CD14-positive monocyte (primary cell): ENCODE results near the gene RGN. TPM values are rescaled to one million over a fixed set of nuclear protein-coding genes. Genes with fewer than 3 reads are reported as not detected.

Source experiments
- DNase-seq, 3 donors: peaks; one replicate each; pipeline ENCODE4 v3.0.0-alpha.2; 2011 to 2022
- H2AFZ ChIP-seq: 2 replicates; pipeline ENCODE4 v1.6.0; 2012; ENCODE audit warnings: mild to moderate bottlenecking, low read depth, low read length, inconsistent platforms; ENCODE audit not compliant: insufficient read depth, poor library complexity, severe bottlenecking
- H3K27ac ChIP-seq, 2 donors: 1 replicate in 1 of 2; 2 replicates in 1 of 2; pipeline ENCODE4 v1.5.1; 2012 to 2013; ENCODE audit warnings: low read length in 2 of 2, control low read depth in 1 of 2, inconsistent platforms in 1 of 2, low read depth in 1 of 2, mild to moderate bottlenecking in 1 of 2
- H3K27me3 ChIP-seq, 2 donors: one replicate each; pipeline versions ENCODE4 v1.6.0 to v1.6.1; 2011 to 2013; ENCODE audit warnings: low read length in 2 of 2; ENCODE audit not compliant: control insufficient read depth in 2 of 2, insufficient read depth in 2 of 2
- H3K36me3 ChIP-seq, 2 donors: replicated peaks in 1 of 2; 1 replicate in 1 of 2; 2 replicates in 1 of 2; pipeline versions ENCODE4 v1.5.1 to v1.6.1; 2012 to 2013; ENCODE audit warnings: low read length in 2 of 2, control low read depth in 1 of 2, inconsistent platforms in 1 of 2, mild to moderate bottlenecking in 1 of 2; ENCODE audit not compliant: insufficient read depth in 2 of 2, control insufficient read depth in 1 of 2
- H3K4me1 ChIP-seq, 2 donors: 1 replicate in 1 of 2; 2 replicates in 1 of 2; pipeline versions ENCODE4 v1.5.1 to v1.6.1; 2012 to 2013; ENCODE audit warnings: low read length in 2 of 2, control low read depth in 1 of 2, inconsistent platforms in 1 of 2, mild to moderate bottlenecking in 1 of 2, moderate library complexity in 1 of 2; ENCODE audit not compliant: insufficient read depth in 2 of 2, control insufficient read depth in 1 of 2
- H3K4me2 ChIP-seq: replicated peaks from 2 replicates; pipeline ENCODE3; 2012; ENCODE audit warnings: low read length, moderate library complexity, mild to moderate bottlenecking; ENCODE audit not compliant: poor library complexity, severe bottlenecking; ENCODE audit errors: extremely low read depth
- H3K4me3 ChIP-seq, 3 experiments: fragments of 200-600 bp in 1 of 3; sonication (generic) in 1 of 3; replicated peaks in 1 of 3; 1 replicate in 2 of 3; 2 replicates in 1 of 3; pipeline ENCODE4 v1.5.1; 2011 to 2013; ENCODE audit warnings: low read length in 3 of 3, mild to moderate bottlenecking in 3 of 3, control low read depth in 2 of 3, low read depth in 2 of 3, inconsistent platforms in 1 of 3, moderate library complexity in 1 of 3
- H3K79me2 ChIP-seq: 2 replicates; pipeline ENCODE4 v1.6.0; 2012; ENCODE audit warnings: mild to moderate bottlenecking, control low read depth, inconsistent platforms, low read length, moderate library complexity; ENCODE audit not compliant: insufficient read depth
- H3K9ac ChIP-seq: 2 replicates; pipeline ENCODE4 v1.6.0; 2017; ENCODE audit warnings: low read length, mild to moderate bottlenecking; ENCODE audit not compliant: insufficient read depth, poor library complexity, severe bottlenecking
- H3K9me3 ChIP-seq, 2 donors: replicated peaks in 1 of 2; 1 replicate in 1 of 2; 2 replicates in 1 of 2; pipeline versions ENCODE4 v1.5.1 to v1.6.1; 2012 to 2013; ENCODE audit warnings: low read length in 2 of 2, control low read depth in 1 of 2; ENCODE audit not compliant: control insufficient read depth in 1 of 2, insufficient read depth in 1 of 2
- H4K20me1 ChIP-seq: 2 replicates; pipeline ENCODE4 v1.6.0; 2012; ENCODE audit warnings: mild to moderate bottlenecking, low read length, control low read depth, moderate library complexity; ENCODE audit not compliant: insufficient read depth
- H3K27ac Mint-ChIP-seq, 7 donors: one replicate each; pipeline ENCODE4 v1.8.0; 2020; ENCODE audit warnings: mild to moderate bottlenecking in 7 of 7, mixed read lengths in 7 of 7, moderate library complexity in 6 of 7, inconsistent platforms in 2 of 7
- H3K27me3 Mint-ChIP-seq, 3 donors: one replicate each; pipeline ENCODE4 v1.8.0; 2021 to 2022; ENCODE audit warnings: low read depth in 3 of 3, mild to moderate bottlenecking in 3 of 3, mixed read lengths in 3 of 3, moderate library complexity in 3 of 3, inconsistent platforms in 1 of 3
- H3K36me3 Mint-ChIP-seq, 2 donors: one replicate each; pipeline ENCODE4 v1.8.0; 2020; ENCODE audit warnings: mixed read lengths in 2 of 2, inconsistent platforms in 1 of 2, mild to moderate bottlenecking in 1 of 2
- H3K4me1 Mint-ChIP-seq: one replicate; pipeline ENCODE4 v1.8.0; 2020; ENCODE audit warnings: mild to moderate bottlenecking, mixed read lengths
- H3K4me3 Mint-ChIP-seq, 2 donors: one replicate each; pipeline ENCODE4 v1.8.0; 2020; ENCODE audit warnings: mild to moderate bottlenecking in 2 of 2, mixed read lengths in 2 of 2, moderate library complexity in 1 of 2
- H3K9me3 Mint-ChIP-seq, 7 donors: one replicate each; pipeline ENCODE4 v1.8.0; 2020 to 2022; ENCODE audit warnings: mixed read lengths in 7 of 7, mild to moderate bottlenecking in 6 of 7, moderate library complexity in 6 of 7, inconsistent platforms in 2 of 7
- WGBS: methylation state at CpG from one replicate; pipeline ENCODE4 v1.1.5; 2013; ENCODE audit warnings: missing lambda C conversion rate; ENCODE audit not compliant: insufficient coverage; 5-methylcytosine and 5-hydroxymethylcytosine counted together
- intact Hi-C, 2 donors: fragments of 100-400 bp; cut with micrococcal nuclease; formaldehyde crosslinking; loops; one replicate each; pipeline versions ENCODE4 v1.15.0 to v1.15.1; 2023
- polyA minus RNA-seq: library from RNA; depleted of rRNA, polyadenylated mRNA; stranded (reverse); fragments of >200 nt; gene quantifications from 2 replicates; pipeline ENCODE4 v1.2.3, GENCODE V29; 2012
- polyA plus RNA-seq, 3 donors: library from polyadenylated mRNA; depleted of rRNA in 1 of 3; unstranded in 2 of 3; stranded (reverse) in 1 of 3; fragments of 300-500 nt in 2 of 3; fragments of >200 nt in 1 of 3; fragmentation: Illumina TruSeq in 2 of 3; gene quantifications; 1 replicate in 2 of 3; 2 replicates in 1 of 3; pipeline ENCODE4 v1.2.3, GENCODE V29; 2012 to 2021
- total RNA-seq, 12 experiments: library from RNA in 1 of 12; stranded (reverse) in 1 of 12; fragments of 120-200 nt in 1 of 12; gene quantifications; one replicate each; pipeline ENCODE4 v1.2.4 and lab custom pipeline; 2013 to 2026; ENCODE audit warnings: mixed read lengths in 6 of 12, inconsistent platforms in 1 of 12
- TF ChIP-seq, protein P1 (sequence below): fragments of 200-600 bp; IDR thresholded peaks from one replicate; pipeline ENCODE4 v1.8.0; 2022; ENCODE audit warnings: antibody characterized with exemption, mild to moderate bottlenecking

The RGN gene
- 0.52 TPM for total RNA-seq (2013)
- polyA plus RNA-seq (not detected), polyA minus RNA-seq (not detected in 2 replicates), total RNA-seq (lab: John Stamatoyannopoulos, UW) (0 to 0.90 (median 0) reads per million in 11 experiments)

DNA sequence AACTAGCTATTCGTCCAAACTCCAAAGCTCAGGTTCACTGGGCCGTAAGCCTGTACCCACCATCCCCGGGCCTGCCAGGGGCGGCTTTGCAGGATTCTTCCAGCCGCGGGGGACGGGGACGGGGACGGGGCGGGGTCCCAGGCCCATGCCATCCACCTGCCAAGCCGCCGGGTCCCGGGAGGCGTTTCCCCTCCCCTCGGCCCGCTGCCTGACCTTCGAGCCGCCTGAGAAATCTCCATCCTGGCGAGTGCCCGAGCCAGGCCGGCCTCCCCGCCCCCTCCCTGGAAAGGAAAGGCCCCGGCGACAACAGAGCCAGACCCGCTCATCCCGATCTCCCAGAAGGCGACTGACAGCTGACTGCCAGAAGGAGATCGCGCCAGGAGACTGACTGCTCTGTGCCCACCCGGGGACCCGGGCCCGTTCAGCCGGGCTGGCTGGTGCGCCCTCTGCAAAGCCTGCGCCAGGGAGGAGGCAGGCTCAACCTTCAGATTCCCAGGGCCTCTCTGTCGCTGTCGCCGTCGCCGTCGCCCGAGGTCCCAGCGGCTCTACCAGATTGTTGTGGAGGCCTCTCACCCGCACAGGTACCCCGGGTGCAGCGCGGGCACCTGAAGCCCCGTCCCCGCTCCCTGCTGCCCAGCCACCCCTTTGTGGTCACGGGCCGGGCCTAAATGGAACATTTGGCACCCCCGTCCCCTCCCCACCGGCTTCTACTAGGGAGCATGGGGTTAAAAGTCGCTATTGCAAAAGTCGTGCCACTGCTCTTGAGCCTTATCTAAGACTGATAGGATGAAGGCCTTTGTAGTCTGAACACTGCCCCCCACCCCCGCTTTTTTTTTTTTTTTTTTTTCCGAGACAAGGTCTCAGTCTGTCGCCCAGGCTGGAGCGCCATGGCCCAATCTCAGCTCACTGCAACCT, at the start of gene RGN:
TSS of gene RGN (plus strand) at position 315 of the 915 bp plus-strand sequence. CDS start 2,702 bp downstream, outside the sequence.
- H3K27me3 Mint-ChIP-seq, result peaks cover 2 to 29% (median 3%) of the 10 kb centered on the region in 3 donors
- H3K79me2 ChIP-seq, result no peaks in the 10 kb centered on the region
- no peak within 1 kb of the TSS for H3K27ac Mint-ChIP-seq
- H3K4me1 Mint-ChIP-seq, result no peaks in the 10 kb centered on the region
- H3K4me2 ChIP-seq, result no peak within 1 kb of the TSS
- H3K4me3 ChIP-seq, result no peak within 1 kb of the TSS
- no peaks in the 10 kb centered on the region for H3K36me3 Mint-ChIP-seq
- peaks cover 0 to 4% (median 0%) of the 10 kb centered on the region in 7 donors for H3K9me3 Mint-ChIP-seq
- H4K20me1 ChIP-seq, result no peaks in the 10 kb centered on the region
- H3K36me3 ChIP-seq, result no peaks in the 10 kb centered on the region
- H3K9me3 ChIP-seq, result no peaks in the 10 kb centered on the region
- H3K4me3 Mint-ChIP-seq, result no peak within 1 kb of the TSS
- no peak within 1 kb of the TSS for H3K27ac ChIP-seq
- intact Hi-C loops, result no loop called here
- H3K4me1 ChIP-seq, result no peaks in the 10 kb centered on the region
- 81% methylated on average over 23 of the region's 59 CpGs for WGBS
- H2AFZ ChIP-seq, result no peak within 1 kb of the TSS
- TF ChIP-seq, protein P1, sequence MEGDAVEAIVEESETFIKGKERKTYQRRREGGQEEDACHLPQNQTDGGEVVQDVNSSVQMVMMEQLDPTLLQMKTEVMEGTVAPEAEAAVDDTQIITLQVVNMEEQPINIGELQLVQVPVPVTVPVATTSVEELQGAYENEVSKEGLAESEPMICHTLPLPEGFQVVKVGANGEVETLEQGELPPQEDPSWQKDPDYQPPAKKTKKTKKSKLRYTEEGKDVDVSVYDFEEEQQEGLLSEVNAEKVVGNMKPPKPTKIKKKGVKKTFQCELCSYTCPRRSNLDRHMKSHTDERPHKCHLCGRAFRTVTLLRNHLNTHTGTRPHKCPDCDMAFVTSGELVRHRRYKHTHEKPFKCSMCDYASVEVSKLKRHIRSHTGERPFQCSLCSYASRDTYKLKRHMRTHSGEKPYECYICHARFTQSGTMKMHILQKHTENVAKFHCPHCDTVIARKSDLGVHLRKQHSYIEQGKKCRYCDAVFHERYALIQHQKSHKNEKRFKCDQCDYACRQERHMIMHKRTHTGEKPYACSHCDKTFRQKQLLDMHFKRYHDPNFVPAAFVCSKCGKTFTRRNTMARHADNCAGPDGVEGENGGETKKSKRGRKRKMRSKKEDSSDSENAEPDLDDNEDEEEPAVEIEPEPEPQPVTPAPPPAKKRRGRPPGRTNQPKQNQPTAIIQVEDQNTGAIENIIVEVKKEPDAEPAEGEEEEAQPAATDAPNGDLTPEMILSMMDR, result no peak
- no peaks in the 10 kb centered on the region for H3K27me3 ChIP-seq
- DNase-seq, result no peak
- no peak within 1 kb of the TSS for H3K9ac ChIP-seq

DNA sequence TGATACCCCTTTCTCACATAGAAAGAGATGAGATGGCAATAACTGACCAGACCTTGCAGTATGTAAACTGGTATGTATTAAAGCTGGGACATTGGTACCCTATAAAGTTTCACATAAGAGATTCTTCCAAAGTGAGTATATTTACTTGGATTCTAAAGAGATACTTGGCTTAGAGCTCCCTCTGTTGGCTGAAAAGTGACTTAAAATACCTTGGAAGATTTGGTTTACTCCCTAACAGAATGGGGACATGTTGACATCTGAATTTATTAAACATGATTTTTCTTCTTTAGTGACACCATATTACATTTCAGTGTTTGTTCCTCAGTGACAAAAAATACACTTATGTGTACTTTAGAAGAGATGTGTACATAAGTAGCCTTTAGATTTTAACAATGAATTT, 47.9 kb upstream of the RGN start:
- no peak overlapping the region for H3K27ac Mint-ChIP-seq
- Histone ChIP-seq H3K4me2 (no peak overlapping the region), H3K27me3 (peaks cover 0 to 5% of the 10 kb centered on the region in 2 donors), H3K27ac (no peak overlapping the region), H3K79me2 (no peaks in the 10 kb centered on the region), H2AFZ (no peak overlapping the region), H3K4me3 (no peak overlapping the region), H3K9ac (no peak overlapping the region), H3K9me3 (no peaks in the 10 kb centered on the region), H3K4me1 (no peaks in the 10 kb centered on the region), H4K20me1 (no peaks in the 10 kb centered on the region), H3K36me3 (no peaks in the 10 kb centered on the region)
- H3K4me1 Mint-ChIP-seq, result no peaks in the 10 kb centered on the region
- no peak overlapping the region for H3K4me3 Mint-ChIP-seq
- H3K27me3 Mint-ChIP-seq, result peaks cover 0 to 20% (median 0%) of the 10 kb centered on the region in 3 donors
- intact Hi-C loops, result no loop called here
- DNase-seq, result peak; percentile 10 to 37 (median 12)
- no peaks in the 10 kb centered on the region for H3K9me3 Mint-ChIP-seq
- no peaks in the 10 kb centered on the region for H3K36me3 Mint-ChIP-seq
- TF ChIP-seq, protein P1, result no peak
